Muscle of arm (tissue), 12 donors: ENCODE results near the gene CFAP92. TPM values are rescaled to one million over a fixed set of nuclear protein-coding genes. Genes with fewer than 3 reads are reported as not detected.
"Not testable (repeated sequence)": the region's sequence is repeated elsewhere in the genome, so short reads cannot be mapped to it uniquely, and the experiment has no call there.

Experiments
- DNase-seq: peaks from one replicate; pipeline ENCODE4 v3.0.0-alpha.2; 2013
- polyA plus RNA-seq, 12 donors: library from polyadenylated mRNA; unstranded; fragments of 120-200 nt; gene quantifications; one replicate each; pipeline ENCODE4 v1.2.1, GENCODE V29; 2013; ENCODE audit not compliant: insufficient read length in 12 of 12

The CFAP92 gene
- polyA plus RNA-seq, 12 donors = 0.42 to 3.9 (median 1.1) TPM; not detected in 2

GRCh38 chr3:128867200-128868125 is 126.4 kb downstream of the CFAP92 start:
- DNase-seq = no peak

- DNase-seq = not testable (repeated sequence)
These were observed 128.7 kb downstream of the CFAP92 start for GRCh38 chr3:128864849-128865804.

- no peak for DNase-seq
These were observed 129.5 kb downstream of the CFAP92 start for GRCh38 chr3:128864351-128864811.

DNA sequence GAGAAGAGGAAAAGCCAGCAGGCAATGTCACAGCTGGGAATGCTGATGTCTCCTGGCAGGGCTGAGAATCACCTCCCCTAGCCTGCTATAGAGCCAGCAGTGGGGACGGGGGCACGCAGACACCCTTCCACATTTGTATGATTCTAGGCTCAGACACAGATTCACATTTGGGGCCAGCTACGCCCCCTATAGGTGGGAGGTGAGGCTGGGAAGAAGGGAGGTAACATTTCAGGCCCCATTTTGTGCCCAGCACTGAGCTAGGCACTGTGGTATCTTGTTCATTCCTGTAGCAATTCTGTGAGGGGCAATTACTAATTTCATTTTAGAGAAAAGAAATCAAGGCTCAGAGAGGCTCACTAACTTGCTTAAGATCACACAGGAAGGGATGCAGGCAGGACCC is 130.3 kb downstream of the CFAP92 start:
- DNase-seq = no peak

DNA sequence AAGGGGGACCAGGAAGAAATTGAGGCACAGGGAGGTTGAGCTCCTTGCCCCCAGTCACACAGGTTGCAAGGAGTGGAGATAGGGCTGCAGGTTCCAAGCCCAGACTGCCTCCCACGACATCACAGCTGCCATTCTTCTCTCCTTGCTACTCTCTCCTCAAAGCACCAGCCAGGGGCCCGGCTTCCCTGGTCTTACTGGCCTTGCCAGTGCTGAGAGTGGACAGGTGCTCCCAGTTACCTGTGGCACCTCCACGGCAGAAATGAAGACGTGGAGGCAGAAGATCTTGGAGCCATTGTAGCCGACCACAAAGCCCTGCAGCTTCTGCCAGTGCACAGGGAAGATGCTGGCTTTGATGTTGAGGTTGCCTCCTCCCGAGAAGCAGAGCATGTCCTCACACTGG is 132.4 kb downstream of the CFAP92 start:
- DNase-seq = no peak

Other genes starting within 250 kb of the CFAP92 start
- gene ACAD9, start 114.5 kb downstream of the CFAP92 start, polyA plus RNA-seq = 10 to 100 TPM in 11 of 12 donors, not detected in 1; 21.3 to 46.4 (median 26.5) TPM
- 1 to 10 TPM in 7 of 12 donors, under 1 TPM in 3, not detected in 2; 0.78 to 4.5 (median 1.2) TPM for gene EFCC1, start 7.2 kb upstream of the CFAP92 start, polyA plus RNA-seq
- under 1 TPM in 9 of 12 donors, not detected in 3; 0.13 to 0.75 (median 0.34) TPM for gene GP9, start 66.7 kb upstream of the CFAP92 start, polyA plus RNA-seq
- 10 to 100 TPM in 1 of 12 donors, 1 to 10 TPM in 10, not detected in 1; 1.1 to 11.2 (median 1.9) TPM for gene RAB43, start 127.7 kb upstream of the CFAP92 start, polyA plus RNA-seq
- 10 to 100 TPM in 11 of 12 donors, not detected in 1; 34.5 to 54.9 (median 39.0) TPM for gene ISY1, start 167.0 kb upstream of the CFAP92 start, polyA plus RNA-seq
- gene CNBP, start 189.8 kb upstream of the CFAP92 start, polyA plus RNA-seq = 100 to 1,000 TPM in 11 of 12 donors, not detected in 1; 251 to 359 (median 334) TPM